ENCODE measurements around the gene KCMF1.

DNA sequence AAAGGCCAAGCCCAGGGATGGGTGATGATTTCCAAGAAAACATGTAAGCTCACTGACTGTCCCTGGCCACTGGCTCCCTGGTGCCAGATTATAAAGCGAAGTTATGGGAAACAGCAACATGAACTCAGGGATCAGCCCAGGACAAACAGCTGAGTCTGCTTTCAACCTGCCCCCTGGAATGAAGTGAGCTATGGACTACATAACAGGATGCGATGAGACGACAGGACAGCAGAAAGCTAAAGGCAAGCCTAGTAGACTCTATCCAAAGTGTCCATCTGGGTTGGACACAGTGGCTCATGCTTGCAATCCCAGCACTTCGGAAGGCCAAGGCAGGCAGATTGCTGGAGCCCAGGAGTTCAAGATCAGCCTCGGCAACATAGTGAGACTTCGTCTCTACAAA is 16.6 kb upstream of the KCMF1 start:
- TF ChIP-seq, protein P1, sequence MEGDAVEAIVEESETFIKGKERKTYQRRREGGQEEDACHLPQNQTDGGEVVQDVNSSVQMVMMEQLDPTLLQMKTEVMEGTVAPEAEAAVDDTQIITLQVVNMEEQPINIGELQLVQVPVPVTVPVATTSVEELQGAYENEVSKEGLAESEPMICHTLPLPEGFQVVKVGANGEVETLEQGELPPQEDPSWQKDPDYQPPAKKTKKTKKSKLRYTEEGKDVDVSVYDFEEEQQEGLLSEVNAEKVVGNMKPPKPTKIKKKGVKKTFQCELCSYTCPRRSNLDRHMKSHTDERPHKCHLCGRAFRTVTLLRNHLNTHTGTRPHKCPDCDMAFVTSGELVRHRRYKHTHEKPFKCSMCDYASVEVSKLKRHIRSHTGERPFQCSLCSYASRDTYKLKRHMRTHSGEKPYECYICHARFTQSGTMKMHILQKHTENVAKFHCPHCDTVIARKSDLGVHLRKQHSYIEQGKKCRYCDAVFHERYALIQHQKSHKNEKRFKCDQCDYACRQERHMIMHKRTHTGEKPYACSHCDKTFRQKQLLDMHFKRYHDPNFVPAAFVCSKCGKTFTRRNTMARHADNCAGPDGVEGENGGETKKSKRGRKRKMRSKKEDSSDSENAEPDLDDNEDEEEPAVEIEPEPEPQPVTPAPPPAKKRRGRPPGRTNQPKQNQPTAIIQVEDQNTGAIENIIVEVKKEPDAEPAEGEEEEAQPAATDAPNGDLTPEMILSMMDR (IDR thresholded peaks at IDR 0.05): no peak
- TF ChIP-seq POLR2A (IDR thresholded peaks at IDR 0.05): no peak
